HepG2 (cell line): ENCODE measurements around the gene MGST1. TPM values are rescaled to one million over a fixed set of nuclear protein-coding genes. Genes with fewer than 3 reads are reported as not detected.

ENCODE experiments used
- CSRNP2 ChIP-seq: sonication (generic); formaldehyde crosslinking; conservative IDR thresholded peaks from 2 replicates; pipeline ENCODE4 v1.8.0; 2022; ENCODE audit warnings: low read depth, missing genetic modification reagents
- HMG20B ChIP-seq: conservative IDR thresholded peaks from 2 replicates; pipeline ENCODE4 v1.6.1; 2016; ENCODE audit warnings: missing genetic modification reagents, missing compliant biosample characterization
- IRF9 ChIP-seq: sonication (generic); formaldehyde crosslinking; IDR thresholded peaks from 2 replicates; pipeline ENCODE4 v1.8.0; 2022; ENCODE audit warnings: missing genetic modification reagents, mild to moderate bottlenecking, borderline replicate concordance
- KIAA2018 ChIP-seq: sonication (generic); formaldehyde crosslinking; IDR thresholded peaks from 2 replicates; pipeline ENCODE4 v1.5.0; 2020; ENCODE audit warnings: mild to moderate bottlenecking, missing genetic modification reagents, borderline replicate concordance
- MTF2 ChIP-seq: sonication (generic); formaldehyde crosslinking; IDR thresholded peaks from 2 replicates; pipeline ENCODE4 v1.5.0; 2020; ENCODE audit warnings: missing genetic modification reagents, borderline replicate concordance
- ONECUT2 ChIP-seq: sonication (generic); formaldehyde crosslinking; IDR thresholded peaks from 2 replicates; pipeline ENCODE4 v1.4.0; 2020; ENCODE audit warnings: missing genetic modification reagents
- PHF21A ChIP-seq: sonication (generic); formaldehyde crosslinking; IDR thresholded peaks from 2 replicates; pipeline ENCODE4 v1.5.0; 2020; ENCODE audit warnings: mild to moderate bottlenecking, missing genetic modification reagents
- POLR2G ChIP-seq: fragments of 200-400 bp; formaldehyde crosslinking; IDR thresholded peaks from 2 replicates; pipeline ENCODE4 v1.6.1; 2018; ENCODE audit warnings: mild to moderate bottlenecking, low read depth, low read length, moderate library complexity
- RARA ChIP-seq: IDR thresholded peaks from 2 replicates; pipeline ENCODE4 v1.6.1; 2016; ENCODE audit warnings: missing genetic modification reagents, missing compliant biosample characterization
- TBX3 ChIP-seq: fragments of 450-650 bp; IDR thresholded peaks from 2 replicates; pipeline ENCODE4 v1.6.1; 2017; ENCODE audit warnings: antibody characterized with exemption, mild to moderate bottlenecking, inconsistent platforms, borderline replicate concordance
- TEF ChIP-seq: sonication (generic); formaldehyde crosslinking; IDR thresholded peaks from 2 replicates; pipeline ENCODE4 v1.5.0; 2020; ENCODE audit warnings: missing genetic modification reagents
- THAP11 ChIP-seq: IDR thresholded peaks from 2 replicates; pipeline ENCODE4 v1.6.1; 2016; ENCODE audit warnings: missing biosample characterization, missing genetic modification reagents
- YEATS2 ChIP-seq: sonication (generic); formaldehyde crosslinking; IDR thresholded peaks from 2 replicates; pipeline ENCODE4 v1.4.0; 2020; ENCODE audit warnings: missing genetic modification reagents, borderline replicate concordance
- ZFP1 ChIP-seq: IDR thresholded peaks from 2 replicates; pipeline ENCODE4 v1.6.1; 2016
- ZNF564 ChIP-seq: sonication (generic); formaldehyde crosslinking; IDR thresholded peaks from 2 replicates; pipeline ENCODE4 v1.8.1; 2023; ENCODE audit warnings: mild to moderate bottlenecking, missing genetic modification reagents
- ZNF724P ChIP-seq: sonication (generic); formaldehyde crosslinking; IDR thresholded peaks from 2 replicates; pipeline ENCODE4 v1.8.0; 2022; ENCODE audit warnings: missing genetic modification reagents, borderline replicate concordance
- ZNF841 ChIP-seq: sonication (generic); formaldehyde crosslinking; IDR thresholded peaks from 2 replicates; pipeline ENCODE4 v1.8.1; 2023; ENCODE audit warnings: missing genetic modification reagents, borderline replicate concordance
- ZNF879 ChIP-seq: sonication (generic); formaldehyde crosslinking; IDR thresholded peaks from 2 replicates; pipeline ENCODE4 v1.8.1; 2023; ENCODE audit warnings: missing genetic modification reagents
- polyA plus RNA-seq, 8 experiments: library from polyadenylated mRNA; depleted of rRNA in 3 of 8; stranded (reverse) in 7 of 8; unstranded in 1 of 8; fragments of >200 nt; fragmentation: Illumina TruSeq in 4 of 8; extraction: Trizol in 4 of 8; gene quantifications; 2 replicates each; pipeline versions ENCODE4 v1.2.1 to v1.2.3, GENCODE V29; 2011 to 2016; ENCODE audit warnings: low read depth in 4 of 8, missing spikeins in 1 of 8, mixed read lengths in 1 of 8; ENCODE audit not compliant: insufficient read depth in 1 of 8
- total RNA-seq, 5 experiments: library from RNA; depleted of rRNA; stranded (reverse); fragments of >200 nt; fragmentation: Illumina TruSeq; extraction: Trizol; gene quantifications; 2 replicates each; pipeline ENCODE4 v1.2.3, GENCODE V29; 2016; ENCODE audit warnings: low read depth in 1 of 5

MGST1 gene
- total and polyA plus RNA-seq, 2 of the 13 experiments (the other 11 are each of a cell fraction or from before 2014, with no cell fraction given): 119 to 152 TPM

GRCh38 chr12:16347391-16348298 lies at the start of gene MGST1 (continued):
- no peak for TF ChIP-seq KIAA2018 (CRISPR knock-in tag)
- TF ChIP-seq YEATS2 (CRISPR knock-in tag): no peak; the same call in 1 of the 2 replicates
- peak; percentile 73 for TF ChIP-seq ONECUT2 (CRISPR knock-in tag)
- no peak for TF ChIP-seq ZNF564 (CRISPR knock-in tag)
- no peak for TF ChIP-seq IRF9 (CRISPR knock-in tag)
- no peak for TF ChIP-seq ZNF841 (CRISPR knock-in tag)
- no peak for TF ChIP-seq RARA (CRISPR knock-in tag)
- no peak for TF ChIP-seq ZFP1 (CRISPR knock-in tag)
- TF ChIP-seq TEF (CRISPR knock-in tag): no peak
- TF ChIP-seq CSRNP2: no peak
- no peak for TF ChIP-seq MTF2 (CRISPR knock-in tag)
- TF ChIP-seq ZNF724P (CRISPR knock-in tag): no peak
- no peak for TF ChIP-seq TBX3
- TF ChIP-seq ZNF879 (CRISPR knock-in tag): no peak
- TF ChIP-seq POLR2G: peak; percentile 91
- TF ChIP-seq THAP11 (CRISPR knock-in tag): no peak; the same call in 1 of the 2 replicates
- peak; percentile 60; the same call in 1 of the 2 replicates for TF ChIP-seq PHF21A
- no peak for TF ChIP-seq HMG20B (CRISPR knock-in tag)
